Neural cell (in vitro differentiated cells): ENCODE results near the gene CYP27A1. TPM values are rescaled to one million over a fixed set of nuclear protein-coding genes. Genes with fewer than 3 reads are reported as not detected.

Experiments
- H2AFZ ChIP-seq: fragments of 200-600, 300-800 bp; sonication (generic), shearing (Covaris generic); 2 replicates; pipeline ENCODE4 v1.6.0; 2014; ENCODE audit warnings: low read depth, mild to moderate bottlenecking, antibody characterized with exemption, low read length, moderate library complexity
- H3F3A ChIP-seq: fragments of 200-600 bp; shearing (Covaris generic); 2 replicates; pipeline ENCODE4 v1.6.1; 2016; ENCODE audit warnings: mild to moderate bottlenecking, moderate library complexity, mixed read lengths, antibody characterized with exemption, low read length; ENCODE audit not compliant: insufficient read depth, poor library complexity, severe bottlenecking
- H3K27ac ChIP-seq: fragments of 200-600, 300-800 bp; sonication (generic), shearing (Covaris generic); 2 replicates; pipeline ENCODE4 v1.5.1; 2014; ENCODE audit warnings: mild to moderate bottlenecking, low read length, moderate library complexity
- H3K27me3 ChIP-seq: fragments of 300-800, 200-600 bp; sonication (generic), shearing (Covaris generic); 2 replicates; pipeline ENCODE4 v1.6.0; 2014; ENCODE audit warnings: mild to moderate bottlenecking, low read depth, low read length, moderate library complexity; ENCODE audit not compliant: insufficient read depth
- H3K36me3 ChIP-seq: fragments of 300-800, 200-600 bp; sonication (generic), shearing (Covaris generic); 2 replicates; pipeline ENCODE4 v1.5.1; 2014; ENCODE audit warnings: mild to moderate bottlenecking, antibody characterized with exemption, low read length, moderate library complexity; ENCODE audit not compliant: insufficient read depth
- H3K4me2 ChIP-seq: fragments of 300-800, 200-600 bp; sonication (generic), shearing (Covaris generic); 2 replicates; pipeline ENCODE4 v1.6.0; 2014; ENCODE audit warnings: mild to moderate bottlenecking, low read length
- H3K4me3 ChIP-seq: fragments of 300-800, 200-600 bp; sonication (generic), shearing (Covaris generic); 2 replicates; pipeline ENCODE4 v1.5.1; 2014; ENCODE audit warnings: mild to moderate bottlenecking, low read length, moderate library complexity
- H3K79me2 ChIP-seq: fragments of 200-600 bp; shearing (Covaris generic); replicated peaks from 2 replicates; pipeline ENCODE4 v1.6.0; 2014; ENCODE audit warnings: mild to moderate bottlenecking, low read length, moderate library complexity; ENCODE audit not compliant: insufficient read depth
- H3K9ac ChIP-seq: fragments of 300-800, 200-600 bp; sonication (generic), shearing (Covaris generic); 2 replicates; pipeline ENCODE4 v1.6.1; 2016; ENCODE audit warnings: mild to moderate bottlenecking, low read length, mixed read lengths
- H3K9me2 ChIP-seq: fragments of 200-600 bp; shearing (Covaris generic); 2 replicates; pipeline ENCODE4 v1.6.1; 2016; ENCODE audit warnings: mild to moderate bottlenecking, low read length, mixed read lengths; ENCODE audit not compliant: insufficient read depth
- H3K9me3 ChIP-seq: fragments of 200-600, 300-800 bp; sonication (generic), shearing (Covaris generic); 2 replicates; pipeline ENCODE4 v1.6.1; 2016; ENCODE audit warnings: mild to moderate bottlenecking, mixed run types, low read length, moderate library complexity, mixed read lengths
- H4K20me1 ChIP-seq: fragments of 200-600 bp; shearing (Covaris generic); 2 replicates; pipeline ENCODE4 v1.6.1; 2016; ENCODE audit warnings: mild to moderate bottlenecking, mixed run types; ENCODE audit not compliant: insufficient read depth
- EP300 ChIP-seq: fragments of 450-650 bp; conservative IDR thresholded peaks from 2 replicates; pipeline ENCODE4 v1.6.1; 2014; ENCODE audit warnings: antibody characterized with exemption, mild to moderate bottlenecking, moderate library complexity; ENCODE audit not compliant: poor library complexity, severe bottlenecking
- EZH2 ChIP-seq: fragments of 200-600, 300-800 bp; shearing (Covaris generic), sonication (generic); IDR thresholded peaks from 2 replicates; pipeline ENCODE4 v1.6.1; 2014; ENCODE audit warnings: antibody characterized with exemption, low read length, borderline replicate concordance, mild to moderate bottlenecking; ENCODE audit not compliant: insufficient read depth, poor library complexity, severe bottlenecking
- MXI1 ChIP-seq: fragments of 450-650 bp; conservative IDR thresholded peaks from 2 replicates; pipeline ENCODE4 v1.6.1; 2014; ENCODE audit warnings: antibody characterized with exemption, mild to moderate bottlenecking; ENCODE audit not compliant: poor library complexity, severe bottlenecking
- POLR2AphosphoS5 ChIP-seq: IDR thresholded peaks from 2 replicates; pipeline ENCODE4 v1.6.1; 2012
- RAD21 ChIP-seq: fragments of 450-650 bp; conservative IDR thresholded peaks from 2 replicates; pipeline ENCODE4 v1.6.1; 2014; ENCODE audit warnings: antibody characterized with exemption, mild to moderate bottlenecking, moderate library complexity
- SMC3 ChIP-seq: fragments of 450-650 bp; conservative IDR thresholded peaks from 2 replicates; pipeline ENCODE4 v1.6.1; 2014; ENCODE audit warnings: antibody characterized with exemption, mild to moderate bottlenecking, moderate library complexity; ENCODE audit not compliant: poor library complexity
- TAF1 ChIP-seq: IDR thresholded peaks from 2 replicates; pipeline ENCODE4 v1.6.1; 2012; ENCODE audit warnings: low read depth
- polyA plus RNA-seq: library from polyadenylated mRNA; depleted of rRNA; stranded (reverse); fragments of >200 nt; gene quantifications from 2 replicates; pipeline ENCODE4 v1.2.3, GENCODE V29; 2014
- TF ChIP-seq, protein P1 (sequence below): IDR thresholded peaks from 2 replicates; pipeline ENCODE4 v1.6.1; 2012; ENCODE audit warnings: borderline replicate concordance
- TF ChIP-seq, protein P2 (sequence below): fragments of 450-650 bp; IDR thresholded peaks from 2 replicates; pipeline ENCODE4 v1.5.1; 2014; ENCODE audit warnings: antibody characterized with exemption, mild to moderate bottlenecking, moderate library complexity; ENCODE audit not compliant: poor library complexity, severe bottlenecking

The CYP27A1 gene
- polyA plus RNA-seq, 1 donor from 2014 or later: not detected

- Histone ChIP-seq H3K9ac (no peak overlapping the region), H3K27me3 (no peaks in the 10 kb centered on the region), H3K79me2 (no peaks in the 10 kb centered on the region), H3K36me3 (no peaks in the 10 kb centered on the region), H3K27ac (no peak overlapping the region), H3K4me3 (no peak overlapping the region), H3K9me2 (no peaks in the 10 kb centered on the region), H3F3A (no peaks in the 10 kb centered on the region), H3K4me2 (no peak overlapping the region), H4K20me1 (no peaks in the 10 kb centered on the region), H2AFZ (no peak overlapping the region), H3K9me3 (no peaks in the 10 kb centered on the region)
- TF ChIP-seq MXI1 (no peak), EZH2 (no peak), SMC3 (no peak), EP300 (no peak), TAF1 (no peak), POLR2AphosphoS5 (no peak), RAD21 (no peak)
- TF ChIP-seq, protein P1, sequence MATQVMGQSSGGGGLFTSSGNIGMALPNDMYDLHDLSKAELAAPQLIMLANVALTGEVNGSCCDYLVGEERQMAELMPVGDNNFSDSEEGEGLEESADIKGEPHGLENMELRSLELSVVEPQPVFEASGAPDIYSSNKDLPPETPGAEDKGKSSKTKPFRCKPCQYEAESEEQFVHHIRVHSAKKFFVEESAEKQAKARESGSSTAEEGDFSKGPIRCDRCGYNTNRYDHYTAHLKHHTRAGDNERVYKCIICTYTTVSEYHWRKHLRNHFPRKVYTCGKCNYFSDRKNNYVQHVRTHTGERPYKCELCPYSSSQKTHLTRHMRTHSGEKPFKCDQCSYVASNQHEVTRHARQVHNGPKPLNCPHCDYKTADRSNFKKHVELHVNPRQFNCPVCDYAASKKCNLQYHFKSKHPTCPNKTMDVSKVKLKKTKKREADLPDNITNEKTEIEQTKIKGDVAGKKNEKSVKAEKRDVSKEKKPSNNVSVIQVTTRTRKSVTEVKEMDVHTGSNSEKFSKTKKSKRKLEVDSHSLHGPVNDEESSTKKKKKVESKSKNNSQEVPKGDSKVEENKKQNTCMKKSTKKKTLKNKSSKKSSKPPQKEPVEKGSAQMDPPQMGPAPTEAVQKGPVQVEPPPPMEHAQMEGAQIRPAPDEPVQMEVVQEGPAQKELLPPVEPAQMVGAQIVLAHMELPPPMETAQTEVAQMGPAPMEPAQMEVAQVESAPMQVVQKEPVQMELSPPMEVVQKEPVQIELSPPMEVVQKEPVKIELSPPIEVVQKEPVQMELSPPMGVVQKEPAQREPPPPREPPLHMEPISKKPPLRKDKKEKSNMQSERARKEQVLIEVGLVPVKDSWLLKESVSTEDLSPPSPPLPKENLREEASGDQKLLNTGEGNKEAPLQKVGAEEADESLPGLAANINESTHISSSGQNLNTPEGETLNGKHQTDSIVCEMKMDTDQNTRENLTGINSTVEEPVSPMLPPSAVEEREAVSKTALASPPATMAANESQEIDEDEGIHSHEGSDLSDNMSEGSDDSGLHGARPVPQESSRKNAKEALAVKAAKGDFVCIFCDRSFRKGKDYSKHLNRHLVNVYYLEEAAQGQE: no peak
- TF ChIP-seq, protein P2, sequence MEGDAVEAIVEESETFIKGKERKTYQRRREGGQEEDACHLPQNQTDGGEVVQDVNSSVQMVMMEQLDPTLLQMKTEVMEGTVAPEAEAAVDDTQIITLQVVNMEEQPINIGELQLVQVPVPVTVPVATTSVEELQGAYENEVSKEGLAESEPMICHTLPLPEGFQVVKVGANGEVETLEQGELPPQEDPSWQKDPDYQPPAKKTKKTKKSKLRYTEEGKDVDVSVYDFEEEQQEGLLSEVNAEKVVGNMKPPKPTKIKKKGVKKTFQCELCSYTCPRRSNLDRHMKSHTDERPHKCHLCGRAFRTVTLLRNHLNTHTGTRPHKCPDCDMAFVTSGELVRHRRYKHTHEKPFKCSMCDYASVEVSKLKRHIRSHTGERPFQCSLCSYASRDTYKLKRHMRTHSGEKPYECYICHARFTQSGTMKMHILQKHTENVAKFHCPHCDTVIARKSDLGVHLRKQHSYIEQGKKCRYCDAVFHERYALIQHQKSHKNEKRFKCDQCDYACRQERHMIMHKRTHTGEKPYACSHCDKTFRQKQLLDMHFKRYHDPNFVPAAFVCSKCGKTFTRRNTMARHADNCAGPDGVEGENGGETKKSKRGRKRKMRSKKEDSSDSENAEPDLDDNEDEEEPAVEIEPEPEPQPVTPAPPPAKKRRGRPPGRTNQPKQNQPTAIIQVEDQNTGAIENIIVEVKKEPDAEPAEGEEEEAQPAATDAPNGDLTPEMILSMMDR: no peak
These were observed 34.6 kb downstream of the CYP27A1 start for GRCh38 chr2:218816561-218817011.

- TF ChIP-seq EP300 (no peak), SMC3 (no peak)
- no peaks in the 10 kb centered on the region for H3K36me3 ChIP-seq
These were observed 37.1 kb downstream of the CYP27A1 start for GRCh38 chr2:218819093-218819492.

More at GRCh38 chr2:218819093-218819492, 37.1 kb downstream of the CYP27A1 start:
- no peaks in the 10 kb centered on the region for H3F3A ChIP-seq
- no peaks in the 10 kb centered on the region for H3K79me2 ChIP-seq
- no peaks in the 10 kb centered on the region for H3K9me3 ChIP-seq
- H3K4me3 ChIP-seq: no peak overlapping the region
- H2AFZ ChIP-seq: no peak overlapping the region
- no peak overlapping the region for H3K27ac ChIP-seq
- no peaks in the 10 kb centered on the region for H3K9me2 ChIP-seq
- H4K20me1 ChIP-seq: no peaks in the 10 kb centered on the region
- H3K4me2 ChIP-seq: no peak overlapping the region
- no peaks in the 10 kb centered on the region for H3K27me3 ChIP-seq
- H3K9ac ChIP-seq: no peak overlapping the region
